H1 (cell line): Measurements from ENCODE around the gene GAS7. TPM values are rescaled to one million over a fixed set of nuclear protein-coding genes. Genes with fewer than 3 reads are reported as not detected.

Source experiments
- E2F6 ChIP-seq: IDR thresholded peaks from 2 replicates; pipeline ENCODE4 v1.6.1; 2012; ENCODE audit warnings: inconsistent platforms
- RAD21 ChIP-seq, 2 experiments: IDR thresholded peaks in 1 of 2; conservative IDR thresholded peaks in 1 of 2; 2 replicates each; pipeline ENCODE4 v1.6.1; 2011; ENCODE audit warnings: low read depth in 2 of 2, low read length in 2 of 2, improper control_type of control experiment in 1 of 2, inconsistent platforms in 1 of 2, mild to moderate bottlenecking in 1 of 2, moderate library complexity in 1 of 2
- RFX5 ChIP-seq: IDR thresholded peaks from 2 replicates; pipeline ENCODE4 v1.6.1; 2011; ENCODE audit warnings: low read depth, low read length, improper control_type of control experiment, borderline replicate concordance
- SIN3A ChIP-seq, 2 experiments: IDR thresholded peaks in 1 of 2; conservative IDR thresholded peaks in 1 of 2; 2 replicates each; pipeline ENCODE4 v1.6.1; 2011 to 2012; ENCODE audit warnings: low read length in 2 of 2, improper control_type of control experiment in 1 of 2, low read depth in 1 of 2, mild to moderate bottlenecking in 1 of 2
- polyA plus RNA-seq, 7 experiments: library from polyadenylated mRNA; depleted of rRNA in 3 of 7; stranded (reverse) in 5 of 7; unstranded in 2 of 7; fragments of >200 nt in 5 of 7; fragments of 200-250 nt in 2 of 7; gene quantifications; 1 replicate in 5 of 7; 2 replicates in 1 of 7; 4 replicates in 1 of 7; pipeline versions ENCODE4 v1.2.1 to v1.2.3, GENCODE V29; 2011 to 2013; ENCODE audit warnings: missing spikeins in 2 of 7, mixed read lengths in 2 of 7
- total RNA-seq: library from RNA; stranded (reverse); fragmentation: NEBNext Ultra II Directional; extraction: Animal tissue kit (Norgen Biotek cat#: 25700); gene quantifications from 2 replicates; pipeline ENCODE4 v1.2.1, GENCODE V29; 2021

GAS7 gene
- total and polyA plus RNA-seq, 2 of the 8 experiments (the other 6 are each of a cell fraction or from before 2014, with no cell fraction given), result 5.0 to 14.5 TPM

- no peak for TF ChIP-seq SIN3A (conservative IDR thresholded peaks at IDR 0.05 in 1 of 2, IDR thresholded peaks at IDR 0.05 in 1 of 2; ENCODE audit: low read depth in 1 of 2, low read length in 2 of 2)
- no peak for TF ChIP-seq RAD21 (IDR thresholded peaks at IDR 0.05 in 1 of 2, conservative IDR thresholded peaks at IDR 0.05 in 1 of 2; ENCODE audit: low read depth in 2 of 2, low read length in 2 of 2)
- no peak for TF ChIP-seq E2F6
- no peak for TF ChIP-seq RFX5
These were observed 105.8 kb downstream of the GAS7 start (continued) for GRCh38 chr17:10092595-10092994.
